GM23338 (cell line): ENCODE results near the gene PAK1. TPM values are rescaled to one million over a fixed set of nuclear protein-coding genes. Genes with fewer than 3 reads are reported as not detected.
"Not testable (repeated sequence)": the region's sequence is repeated elsewhere in the genome, so short reads cannot be mapped to it uniquely, and the experiment has no call there.

Experiments
- ATAC-seq: fragments of 200-7000 bp; cut with Tn5 transposase; 3 replicates; pipeline ENCODE4 v1.9.1; 2020
- DNase-seq: peaks from one replicate; pipeline ENCODE4 v3.0.0-alpha.2; 2015; ENCODE audit warnings: low spot score
- H2AFZ ChIP-seq: fragments of 200-600 bp; sonication (generic); 2 replicates; pipeline ENCODE4 v1.8.0; 2016; ENCODE audit warnings: antibody characterized with exemption, mild to moderate bottlenecking, moderate library complexity
- H3F3A ChIP-seq: fragments of 200-600 bp; sonication (generic); replicated peaks from 2 replicates; pipeline ENCODE4 v1.8.0; 2017; ENCODE audit warnings: antibody characterized with exemption, mixed run types, low read depth
- H3K27ac ChIP-seq: fragments of 200-600 bp; sonication (generic); 2 replicates; pipeline ENCODE4 v1.6.1; 2016; ENCODE audit warnings: low read depth
- H3K27me3 ChIP-seq: fragments of 200-600 bp; sonication (generic); 2 replicates; pipeline ENCODE4 v1.8.0; 2016; ENCODE audit warnings: mild to moderate bottlenecking, mixed run types, moderate library complexity; ENCODE audit not compliant: insufficient read depth
- H3K36me3 ChIP-seq: fragments of 200-600 bp; sonication (generic); 2 replicates; pipeline ENCODE4 v1.8.0; 2016; ENCODE audit warnings: mild to moderate bottlenecking; ENCODE audit not compliant: insufficient read depth
- H3K4me1 ChIP-seq: fragments of 200-600 bp; sonication (generic); 2 replicates; pipeline ENCODE4 v1.8.0; 2016; ENCODE audit warnings: mild to moderate bottlenecking, moderate library complexity; ENCODE audit not compliant: insufficient read depth
- H3K4me2 ChIP-seq: fragments of 200-600 bp; sonication (generic); 2 replicates; pipeline ENCODE4 v1.7.1; 2017; ENCODE audit warnings: mixed run types
- H3K4me3 ChIP-seq: fragments of 200-600 bp; sonication (generic); 2 replicates; pipeline ENCODE4 v1.6.1; 2016; ENCODE audit warnings: mixed run types
- H3K79me2 ChIP-seq: fragments of 200-600 bp; sonication (generic); replicated peaks from 2 replicates; pipeline ENCODE4 v1.8.0; 2017; ENCODE audit warnings: mild to moderate bottlenecking; ENCODE audit not compliant: insufficient read depth
- H3K9me2 ChIP-seq: fragments of 200-600 bp; sonication (generic); 2 replicates; pipeline ENCODE4 v1.8.0; 2017; ENCODE audit not compliant: insufficient read depth
- H4K20me1 ChIP-seq: fragments of 200-600 bp; sonication (generic); replicated peaks from 2 replicates; pipeline ENCODE4 v1.8.0; 2017; ENCODE audit warnings: mild to moderate bottlenecking; ENCODE audit not compliant: insufficient read depth
- H3K27ac Mint-ChIP-seq: 2 replicates; pipeline ENCODE4 v1.8.0; 2020; ENCODE audit warnings: inconsistent platforms, mild to moderate bottlenecking, moderate library complexity, mixed read lengths
- H3K27me3 Mint-ChIP-seq: 3 replicates; pipeline ENCODE4 v1.8.0; 2022; ENCODE audit warnings: low read depth, mild to moderate bottlenecking, moderate library complexity, mixed read lengths, inconsistent platforms; ENCODE audit not compliant: insufficient read depth, poor library complexity
- H3K36me3 Mint-ChIP-seq: 3 replicates; pipeline ENCODE4 v1.8.0; 2021; ENCODE audit warnings: low read depth, mild to moderate bottlenecking, inconsistent platforms, moderate library complexity, mixed read lengths
- H3K4me1 Mint-ChIP-seq: 3 replicates; pipeline ENCODE4 v1.8.0; 2020; ENCODE audit warnings: mild to moderate bottlenecking, inconsistent platforms, mixed read lengths
- H3K4me3 Mint-ChIP-seq: 3 replicates; pipeline ENCODE4 v1.8.0; 2021; ENCODE audit warnings: moderate library complexity, mild to moderate bottlenecking, inconsistent platforms, mixed read lengths
- H3K9me3 Mint-ChIP-seq: 3 replicates; pipeline ENCODE4 v1.8.0; 2020; ENCODE audit warnings: moderate library complexity, mild to moderate bottlenecking, inconsistent platforms, mixed read lengths
- CREB1 ChIP-seq: fragments of 250-450 bp; sonication (Bioruptor Pico); IDR thresholded peaks from 2 replicates; pipeline ENCODE4 v1.5.0; 2020; ENCODE audit warnings: low read depth, mild to moderate bottlenecking, moderate library complexity
- EZH2phosphoT487 ChIP-seq: fragments of 200-600 bp; sonication (generic); IDR thresholded peaks from one replicate; pipeline ENCODE4 v1.8.1; 2018; ENCODE audit warnings: antibody characterized with exemption; ENCODE audit not compliant: unreplicated experiment
- NANOG ChIP-seq: IDR thresholded peaks from 2 replicates; pipeline ENCODE4 v1.6.1; 2016; ENCODE audit warnings: antibody characterized with exemption, borderline replicate concordance
- POLR2AphosphoS5 ChIP-seq: IDR thresholded peaks from 2 replicates; pipeline ENCODE4 v1.6.1; 2016; ENCODE audit warnings: antibody characterized with exemption, low read depth
- STAT1 ChIP-seq: IDR thresholded peaks from one replicate; pipeline ENCODE4 v1.6.1; 2016; ENCODE audit warnings: antibody characterized with exemption; ENCODE audit not compliant: unreplicated experiment
- polyA plus RNA-seq: library from polyadenylated mRNA; unstranded; fragments of >200 nt; fragmentation: Nextera tagmentation; extraction: Ambion mirVana; gene quantifications from 2 replicates; pipeline ENCODE4 v1.2.1, GENCODE V29; 2016
- total RNA-seq: library from RNA; depleted of rRNA; stranded (reverse); fragments of >200 nt; shearing (Covaris generic); gene quantifications from 2 replicates; pipeline ENCODE4 v1.2.3, GENCODE V29; 2014
- TF ChIP-seq, protein P1 (sequence below): IDR thresholded peaks from 2 replicates; pipeline ENCODE4 v1.6.1; 2016; ENCODE audit warnings: antibody characterized with exemption
- TF ChIP-seq, protein P2 (sequence below), 2 experiments: fragments of 200-600 bp in 1 of 2; sonication (generic) in 1 of 2; conservative IDR thresholded peaks; 2 replicates each; pipeline versions ENCODE4 v1.5.1 to v1.6.1; 2016 to 2017; ENCODE audit warnings: antibody characterized with exemption in 2 of 2, low read depth in 2 of 2, mild to moderate bottlenecking in 2 of 2, moderate library complexity in 1 of 2

Gene PAK1
- total and polyA plus RNA-seq, 2 experiments from 2014 or later: 102 to 175 TPM

DNA sequence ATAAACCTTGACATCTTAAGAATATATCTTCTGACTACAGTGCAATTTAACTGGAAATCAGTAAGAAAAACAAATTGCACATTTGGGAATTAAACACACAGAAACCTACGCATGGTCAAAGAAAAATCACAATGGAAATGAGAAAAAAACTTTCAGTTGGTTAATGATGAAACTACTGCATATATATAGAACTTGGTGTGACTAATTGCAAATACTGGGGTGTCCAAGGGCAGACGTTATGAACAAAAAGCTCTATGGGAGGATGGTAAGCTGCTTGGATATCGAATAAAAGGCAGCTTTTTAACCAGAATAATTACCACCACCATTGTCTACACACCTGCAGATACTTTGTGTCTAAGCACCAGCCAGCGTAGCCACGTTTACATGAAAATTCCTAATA, 173.2 kb downstream of the PAK1 start:
- no peaks in the 10 kb centered on the region for H3K4me1 ChIP-seq
- H3K9me3 Mint-ChIP-seq: no peaks in the 10 kb centered on the region; the same call in 2 of the 3 replicates
- H3K27ac ChIP-seq: no peak overlapping the region
- no peaks in the 10 kb centered on the region for H3K36me3 ChIP-seq
- no peaks in the 10 kb centered on the region for H4K20me1 ChIP-seq
- H3K79me2 ChIP-seq: no peaks in the 10 kb centered on the region
- H3K36me3 Mint-ChIP-seq: no peaks in the 10 kb centered on the region
- no peak overlapping the region for H3K27ac Mint-ChIP-seq
- H3K4me1 Mint-ChIP-seq: peaks cover 9% of the 10 kb centered on the region
- DNase-seq (no peak), ATAC-seq (no peak)
- no peaks in the 10 kb centered on the region for H3K27me3 Mint-ChIP-seq
- no peak overlapping the region for H3K4me2 ChIP-seq
- H3K4me3 Mint-ChIP-seq: no peak overlapping the region
- no peak overlapping the region for H3K4me3 ChIP-seq
- no peaks in the 10 kb centered on the region for H3F3A ChIP-seq
- TF ChIP-seq POLR2AphosphoS5 (no peak), STAT1 (no peak), EZH2phosphoT487 (no peak), CREB1 (CRISPR knock-in tag) (no peak)
- TF ChIP-seq, protein P1, sequence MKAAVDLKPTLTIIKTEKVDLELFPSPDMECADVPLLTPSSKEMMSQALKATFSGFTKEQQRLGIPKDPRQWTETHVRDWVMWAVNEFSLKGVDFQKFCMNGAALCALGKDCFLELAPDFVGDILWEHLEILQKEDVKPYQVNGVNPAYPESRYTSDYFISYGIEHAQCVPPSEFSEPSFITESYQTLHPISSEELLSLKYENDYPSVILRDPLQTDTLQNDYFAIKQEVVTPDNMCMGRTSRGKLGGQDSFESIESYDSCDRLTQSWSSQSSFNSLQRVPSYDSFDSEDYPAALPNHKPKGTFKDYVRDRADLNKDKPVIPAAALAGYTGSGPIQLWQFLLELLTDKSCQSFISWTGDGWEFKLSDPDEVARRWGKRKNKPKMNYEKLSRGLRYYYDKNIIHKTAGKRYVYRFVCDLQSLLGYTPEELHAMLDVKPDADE: no peak
- no peak overlapping the region for H2AFZ ChIP-seq
- no peaks in the 10 kb centered on the region for H3K27me3 ChIP-seq
- no peaks in the 10 kb centered on the region for H3K9me2 ChIP-seq

GRCh38 chr11:77300028-77300427, 173.9 kb downstream of the PAK1 start:
- not testable (repeated sequence) for H3K27ac Mint-ChIP-seq, H3K4me1 Mint-ChIP-seq, ATAC-seq, H2AFZ ChIP-seq, H3K9me2 ChIP-seq, H3K79me2 ChIP-seq, DNase-seq, H3K9me3 Mint-ChIP-seq, H3F3A ChIP-seq, H3K27me3 ChIP-seq, H3K27me3 Mint-ChIP-seq, H3K4me3 Mint-ChIP-seq, H3K4me1 ChIP-seq, H3K4me3 ChIP-seq, H3K4me2 ChIP-seq, H4K20me1 ChIP-seq, H3K36me3 Mint-ChIP-seq, H3K36me3 ChIP-seq, H3K27ac ChIP-seq

GRCh38 chr11:77299528-77299993, 174.3 kb downstream of the PAK1 start:
- TF ChIP-seq NANOG: no peak
- no peak for TF ChIP-seq EZH2phosphoT487
- TF ChIP-seq, protein P2, sequence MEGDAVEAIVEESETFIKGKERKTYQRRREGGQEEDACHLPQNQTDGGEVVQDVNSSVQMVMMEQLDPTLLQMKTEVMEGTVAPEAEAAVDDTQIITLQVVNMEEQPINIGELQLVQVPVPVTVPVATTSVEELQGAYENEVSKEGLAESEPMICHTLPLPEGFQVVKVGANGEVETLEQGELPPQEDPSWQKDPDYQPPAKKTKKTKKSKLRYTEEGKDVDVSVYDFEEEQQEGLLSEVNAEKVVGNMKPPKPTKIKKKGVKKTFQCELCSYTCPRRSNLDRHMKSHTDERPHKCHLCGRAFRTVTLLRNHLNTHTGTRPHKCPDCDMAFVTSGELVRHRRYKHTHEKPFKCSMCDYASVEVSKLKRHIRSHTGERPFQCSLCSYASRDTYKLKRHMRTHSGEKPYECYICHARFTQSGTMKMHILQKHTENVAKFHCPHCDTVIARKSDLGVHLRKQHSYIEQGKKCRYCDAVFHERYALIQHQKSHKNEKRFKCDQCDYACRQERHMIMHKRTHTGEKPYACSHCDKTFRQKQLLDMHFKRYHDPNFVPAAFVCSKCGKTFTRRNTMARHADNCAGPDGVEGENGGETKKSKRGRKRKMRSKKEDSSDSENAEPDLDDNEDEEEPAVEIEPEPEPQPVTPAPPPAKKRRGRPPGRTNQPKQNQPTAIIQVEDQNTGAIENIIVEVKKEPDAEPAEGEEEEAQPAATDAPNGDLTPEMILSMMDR (conservative IDR thresholded peaks at IDR 0.05; ENCODE audit: low read depth in 2 of 2): no peak
- TF ChIP-seq STAT1: no peak
- H3K27me3 ChIP-seq: no peaks in the 10 kb centered on the region
- DNase-seq (no peak), ATAC-seq (no peak)
- H3K4me1 ChIP-seq: no peaks in the 10 kb centered on the region
- H3K4me2 ChIP-seq: no peak overlapping the region
- no peaks in the 10 kb centered on the region for H3K27me3 Mint-ChIP-seq
- no peak overlapping the region for H3K27ac Mint-ChIP-seq
- no peak overlapping the region for H2AFZ ChIP-seq
- no peak overlapping the region for H3K27ac ChIP-seq
- H3F3A ChIP-seq: no peaks in the 10 kb centered on the region
- H3K9me2 ChIP-seq: no peaks in the 10 kb centered on the region
- H3K9me3 Mint-ChIP-seq: no peaks in the 10 kb centered on the region; the same call in 2 of the 3 replicates
- H3K4me3 ChIP-seq: no peak overlapping the region
- no peaks in the 10 kb centered on the region for H4K20me1 ChIP-seq
- H3K36me3 Mint-ChIP-seq: no peaks in the 10 kb centered on the region
- no peak overlapping the region for H3K4me3 Mint-ChIP-seq
- H3K36me3 ChIP-seq: no peaks in the 10 kb centered on the region
- H3K4me1 Mint-ChIP-seq: peaks cover 9% of the 10 kb centered on the region
- H3K79me2 ChIP-seq: no peaks in the 10 kb centered on the region
